Fibroblast of the aortic adventitia (primary cell): ENCODE measurements around the gene PPP1R7. TPM values are rescaled to one million over a fixed set of nuclear protein-coding genes. Genes with fewer than 3 reads are reported as not detected.

Experiments
- DNase-seq: peaks from one replicate; pipeline ENCODE4 v3.0.0-alpha.2; 2010; ENCODE audit warnings: low read depth
- H3K4me3 ChIP-seq: 2 replicates; pipeline ENCODE4 v1.5.1; 2011; ENCODE audit warnings: low read depth, mild to moderate bottlenecking, control low read depth, low read length, moderate library complexity
- CTCF ChIP-seq: IDR thresholded peaks from 2 replicates; pipeline ENCODE4 v1.5.1; 2011; ENCODE audit warnings: mild to moderate bottlenecking, low read length, control low read depth, inconsistent platforms; ENCODE audit not compliant: insufficient read depth
- total RNA-seq: library from RNA; depleted of rRNA; stranded (reverse); fragments of >200 nt; gene quantifications from 2 replicates; pipeline ENCODE4 v1.2.3, GENCODE V29; 2012; ENCODE audit warnings: low replicate concordance

PPP1R7 gene
- total RNA-seq, 1 donor = 70.0 TPM

GRCh38 chr2:241178961-241179360 lies 28.7 kb downstream of the PPP1R7 start:
- no peak for TF ChIP-seq CTCF
- no peak for DNase-seq

GRCh38 chr2:241179899-241180298 lies 29.6 kb downstream of the PPP1R7 start:
- no peak for DNase-seq
- no peak for TF ChIP-seq CTCF
- no peak overlapping the region for H3K4me3 ChIP-seq

More at GRCh38 chr2:241178961-241179360, 28.7 kb downstream of the PPP1R7 start:
- H3K4me3 ChIP-seq = no peak overlapping the region

GRCh38 chr2:241180495-241180894 lies 30.2 kb downstream of the PPP1R7 start:
- DNase-seq = no peak
- no peak overlapping the region for H3K4me3 ChIP-seq
- no peak for TF ChIP-seq CTCF

GRCh38 chr2:241182126-241182525 lies 31.9 kb downstream of the PPP1R7 start:
- no peak for TF ChIP-seq CTCF
- DNase-seq = no peak
- no peak overlapping the region for H3K4me3 ChIP-seq

- DNase-seq = no peak
- no peak for TF ChIP-seq CTCF
- no peak overlapping the region for H3K4me3 ChIP-seq
Observed at GRCh38 chr2:241182531-241183133, 32.4 kb downstream of the PPP1R7 start.

- no peak for DNase-seq
- no peak overlapping the region for H3K4me3 ChIP-seq
- no peak for TF ChIP-seq CTCF
Observed at GRCh38 chr2:241183221-241183620, 33.0 kb downstream of the PPP1R7 start.

- no peak for DNase-seq
- no peak for TF ChIP-seq CTCF
Observed at GRCh38 chr2:241184901-241185300, 34.6 kb downstream of the PPP1R7 start.

More at GRCh38 chr2:241184901-241185300, 34.6 kb downstream of the PPP1R7 start:
- H3K4me3 ChIP-seq = no peak overlapping the region
